Activated T-helper 1 cell treated with anti-CD3 and anti-CD28 coated beads, Interleukin-12 subunit alpha, Interleukin-12 subunit beta, Interleukin-2, Interleukin-4 antibody, amounts not matched to agents 30 ng/mL and 10 ng/mL and 1 ng/mL, durations not matched to agents 14 hours and 24 hours and 36 hours (primary cell): ENCODE measurements around the gene DOCK1. TPM values are rescaled to one million over a fixed set of nuclear protein-coding genes. Genes with fewer than 3 reads are reported as not detected.

ENCODE experiments used
- DNase-seq: peaks from one replicate; pipeline ENCODE4 v3.0.0; 2021; ENCODE audit warnings: low spot score
- H3K27ac Mint-ChIP-seq: one replicate; pipeline ENCODE4 v1.8.0; 2021; ENCODE audit warnings: mild to moderate bottlenecking, mixed read lengths
- H3K27me3 Mint-ChIP-seq: one replicate; pipeline ENCODE4 v1.8.0; 2022; ENCODE audit warnings: mild to moderate bottlenecking, moderate library complexity, mixed read lengths; ENCODE audit not compliant: insufficient read depth
- H3K36me3 Mint-ChIP-seq: one replicate; pipeline ENCODE4 v1.8.0; 2021; ENCODE audit warnings: low read depth, mixed read lengths
- H3K4me1 Mint-ChIP-seq: one replicate; pipeline ENCODE4 v1.8.0; 2021; ENCODE audit warnings: low read depth, mixed read lengths
- H3K4me3 Mint-ChIP-seq: one replicate; pipeline ENCODE4 v1.8.0; 2021; ENCODE audit warnings: mild to moderate bottlenecking, moderate library complexity, mixed read lengths
- H3K9me3 Mint-ChIP-seq: one replicate; pipeline ENCODE4 v1.8.0; 2021; ENCODE audit warnings: mixed read lengths
- intact Hi-C: fragments of 100-400 bp; cut with micrococcal nuclease; formaldehyde crosslinking; loops from one replicate; pipeline ENCODE4 v1.15.1; 2024
- total RNA-seq: library from RNA; stranded (reverse); gene quantifications from 2 replicates; pipeline ENCODE4 v1.2.3, GENCODE V29; 2022

Gene DOCK1
- total RNA-seq, 1 donor from 2014 or later = 0.75 TPM

DNA sequence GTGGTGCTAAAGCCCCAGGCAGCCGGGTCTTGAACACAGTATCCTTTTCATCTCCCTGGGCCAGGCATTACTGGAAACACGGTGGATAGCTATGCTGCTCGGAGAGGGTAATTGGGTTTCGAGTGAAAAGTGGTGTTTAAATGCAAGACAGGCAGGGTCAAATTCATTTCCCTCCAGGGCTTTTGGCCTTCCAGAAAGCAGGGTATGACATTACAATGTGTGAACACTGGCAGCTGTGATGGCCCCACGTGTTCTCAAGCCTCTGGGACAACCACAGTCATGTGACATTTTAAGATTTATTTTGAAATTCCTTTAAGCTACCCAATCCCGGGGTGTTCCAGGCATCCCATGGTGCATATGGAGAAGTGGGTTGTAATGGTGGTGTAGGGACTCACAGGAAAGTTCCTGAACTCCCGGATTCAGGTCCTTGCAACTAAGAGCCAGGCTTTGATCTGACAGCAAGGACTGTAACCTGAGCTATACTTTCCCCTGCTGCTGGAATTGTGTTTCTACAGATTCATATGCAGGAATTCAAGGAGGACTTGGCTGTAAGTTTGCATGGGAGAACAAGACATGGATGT lies 244.4 kb downstream of the DOCK1 start:
- peaks cover 2% of the 10 kb centered on the region for H3K27me3 Mint-ChIP-seq
- no peak overlapping the region for H3K4me3 Mint-ChIP-seq
- intact Hi-C loops = no loop called here
- H3K9me3 Mint-ChIP-seq = no peaks in the 10 kb centered on the region
- H3K27ac Mint-ChIP-seq = no peak overlapping the region
- H3K4me1 Mint-ChIP-seq = peaks cover 6% of the 10 kb centered on the region
- no peak for DNase-seq
- no peaks in the 10 kb centered on the region for H3K36me3 Mint-ChIP-seq

DNA sequence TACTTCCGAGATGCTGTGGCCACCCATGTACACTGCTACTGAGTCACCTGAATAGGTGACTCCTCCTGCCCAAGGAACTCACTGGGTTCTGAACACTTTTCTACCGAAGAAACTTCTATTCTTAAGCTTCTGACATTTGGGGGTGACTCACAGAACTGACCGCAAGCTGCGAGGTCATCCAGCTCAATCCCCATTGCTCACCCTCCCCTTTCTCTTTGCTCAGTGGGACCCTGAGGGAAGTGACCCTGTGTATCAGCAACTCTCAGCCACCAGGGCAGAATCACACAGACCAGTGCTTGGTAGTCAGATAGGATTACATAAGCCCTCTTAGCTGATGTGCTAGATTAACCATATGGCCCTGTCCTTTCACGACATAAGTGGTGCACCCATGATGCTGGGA lies 244.9 kb downstream of the DOCK1 start:
- peaks cover 6% of the 10 kb centered on the region for H3K4me1 Mint-ChIP-seq
- no peaks in the 10 kb centered on the region for H3K9me3 Mint-ChIP-seq
- intact Hi-C loops = no loop called here
- no peak overlapping the region for H3K4me3 Mint-ChIP-seq
- DNase-seq = no peak
- H3K36me3 Mint-ChIP-seq = no peaks in the 10 kb centered on the region
- H3K27me3 Mint-ChIP-seq = peaks cover 2% of the 10 kb centered on the region
- H3K27ac Mint-ChIP-seq = no peak overlapping the region

DNA sequence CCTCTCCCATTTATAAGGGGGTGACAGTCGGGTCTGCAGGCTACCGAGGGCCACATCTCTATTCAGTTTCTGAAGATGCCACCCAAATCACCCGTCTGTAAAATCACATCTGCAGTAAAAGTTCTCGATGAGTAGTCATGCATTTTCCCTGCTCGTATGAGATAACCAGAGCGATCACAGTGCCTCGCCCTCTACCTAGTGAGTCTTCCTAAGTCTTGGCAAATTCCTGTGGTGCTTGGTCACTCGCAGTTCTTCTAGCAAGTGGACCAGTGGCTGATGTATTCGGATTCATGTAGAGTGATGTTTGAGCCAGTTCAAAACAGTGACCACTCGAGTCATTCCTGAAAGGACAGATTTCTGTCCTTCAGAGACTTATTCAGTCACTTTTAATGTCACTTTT lies 246.3 kb downstream of the DOCK1 start:
- Mint-ChIP-seq H3K4me1 (peaks cover 6% of the 10 kb centered on the region), H3K9me3 (no peaks in the 10 kb centered on the region), H3K27me3 (peaks cover 3% of the 10 kb centered on the region), H3K36me3 (no peaks in the 10 kb centered on the region), H3K27ac (no peak overlapping the region), H3K4me3 (no peak overlapping the region)
- DNase-seq = no peak
- intact Hi-C loops = no loop called here

DNA sequence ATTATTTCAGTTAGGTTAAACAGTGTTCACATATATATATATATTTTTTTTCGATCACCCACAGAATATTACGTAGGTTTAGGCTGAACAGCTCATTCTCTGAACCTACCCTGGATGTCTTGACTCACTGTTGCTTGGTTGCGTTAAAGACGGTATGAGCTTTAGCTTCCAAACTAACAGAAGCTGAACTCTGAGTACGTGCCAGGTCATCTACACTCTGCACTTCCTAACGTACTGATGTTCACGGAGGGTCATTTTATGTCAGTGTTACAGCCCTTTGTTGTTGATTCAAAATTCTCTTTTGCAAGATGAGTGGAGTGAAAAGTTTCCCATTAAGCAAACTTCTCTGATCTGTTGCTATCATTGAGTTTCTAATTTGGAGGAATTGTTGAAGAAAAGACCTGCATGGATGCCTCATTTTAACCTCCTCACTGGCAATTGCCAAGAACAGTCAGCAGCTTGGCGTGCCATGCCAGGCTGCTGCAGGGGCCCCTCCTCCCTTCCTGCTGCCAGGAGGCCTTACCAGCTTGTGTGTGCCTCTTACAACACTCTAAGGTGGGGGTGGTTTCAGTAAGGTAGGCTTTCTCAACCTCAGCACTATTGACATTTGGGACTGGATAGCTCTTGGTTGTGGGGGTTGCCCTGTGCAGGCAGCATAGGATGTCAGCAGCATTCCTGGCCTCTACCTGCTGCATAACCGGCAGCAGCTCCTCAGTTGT lies 246.9 kb downstream of the DOCK1 start:
- no peaks in the 10 kb centered on the region for H3K9me3 Mint-ChIP-seq
- H3K36me3 Mint-ChIP-seq = no peaks in the 10 kb centered on the region
- intact Hi-C loops = no loop called here
- no peak overlapping the region for H3K27ac Mint-ChIP-seq
- peaks cover 3% of the 10 kb centered on the region for H3K27me3 Mint-ChIP-seq
- no peak overlapping the region for H3K4me3 Mint-ChIP-seq
- no peak for DNase-seq
- peaks cover 6% of the 10 kb centered on the region for H3K4me1 Mint-ChIP-seq

DNA sequence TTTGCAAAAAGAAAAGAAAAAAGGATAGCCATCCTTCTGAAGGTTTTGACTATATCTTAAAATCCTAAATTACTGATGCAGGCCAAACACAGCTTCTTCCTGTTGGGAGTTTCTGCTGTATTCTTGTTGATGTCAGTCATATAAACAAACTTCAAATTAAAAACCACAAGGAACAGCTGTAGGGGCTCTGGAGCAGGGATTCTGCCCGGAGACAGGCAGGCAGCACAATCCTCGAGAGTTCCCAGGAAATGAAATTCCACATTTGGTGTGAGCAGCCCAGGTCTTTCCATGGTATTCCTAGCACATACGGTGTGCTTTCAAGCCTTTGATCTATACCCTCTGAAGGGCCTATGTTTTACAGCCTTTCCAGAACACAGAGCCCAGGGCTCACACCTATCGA lies 248.0 kb downstream of the DOCK1 start:
- Mint-ChIP-seq H3K27me3 (peaks cover 3% of the 10 kb centered on the region), H3K4me1 (peaks cover 4% of the 10 kb centered on the region), H3K9me3 (no peaks in the 10 kb centered on the region), H3K36me3 (no peaks in the 10 kb centered on the region), H3K4me3 (no peak overlapping the region), H3K27ac (no peak overlapping the region)
- intact Hi-C loops = no loop called here
- DNase-seq = no peak

DNA sequence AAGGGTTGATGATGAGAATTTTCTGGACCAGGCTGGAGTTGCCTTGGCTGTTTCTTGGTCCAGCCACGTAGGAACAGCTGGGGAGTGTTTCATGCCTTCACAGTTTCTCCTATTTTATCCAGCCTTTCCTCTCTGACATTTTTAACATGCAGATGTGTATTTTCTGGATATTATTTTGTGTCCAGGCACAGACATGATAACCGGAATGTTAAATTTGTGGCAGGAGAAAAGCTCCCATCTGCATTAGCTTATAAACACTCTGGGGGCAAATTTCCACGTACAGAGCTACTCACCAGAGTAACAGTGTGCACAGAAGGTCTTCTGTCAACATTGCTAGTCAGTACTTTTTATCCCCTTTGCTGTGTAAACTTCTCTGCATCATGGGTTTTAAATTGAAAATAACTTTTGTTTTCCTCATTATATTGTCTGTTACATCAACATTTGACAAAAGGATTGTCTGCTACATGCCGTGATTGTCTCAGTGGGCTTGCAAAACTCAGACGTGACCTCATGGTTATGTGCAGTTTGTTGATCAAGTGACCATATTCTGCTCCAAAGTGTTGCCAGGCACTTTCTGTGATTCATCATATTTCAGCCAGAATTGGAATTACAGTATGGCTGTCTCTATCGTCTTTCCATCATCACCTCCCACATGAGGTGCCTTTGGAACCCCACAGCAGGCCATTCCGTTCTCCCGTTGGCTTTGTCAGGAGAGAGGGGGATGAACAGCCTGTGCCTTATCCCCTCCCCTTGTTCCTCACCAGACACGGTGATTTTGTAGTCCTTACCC lies 249.8 kb downstream of the DOCK1 start:
- Mint-ChIP-seq H3K36me3 (no peaks in the 10 kb centered on the region), H3K9me3 (no peaks in the 10 kb centered on the region), H3K4me1 (no peaks in the 10 kb centered on the region), H3K27me3 (peaks cover 3% of the 10 kb centered on the region), H3K4me3 (no peak overlapping the region), H3K27ac (no peak overlapping the region)
- no peak for DNase-seq
- intact Hi-C loops = no loop called here

DNA sequence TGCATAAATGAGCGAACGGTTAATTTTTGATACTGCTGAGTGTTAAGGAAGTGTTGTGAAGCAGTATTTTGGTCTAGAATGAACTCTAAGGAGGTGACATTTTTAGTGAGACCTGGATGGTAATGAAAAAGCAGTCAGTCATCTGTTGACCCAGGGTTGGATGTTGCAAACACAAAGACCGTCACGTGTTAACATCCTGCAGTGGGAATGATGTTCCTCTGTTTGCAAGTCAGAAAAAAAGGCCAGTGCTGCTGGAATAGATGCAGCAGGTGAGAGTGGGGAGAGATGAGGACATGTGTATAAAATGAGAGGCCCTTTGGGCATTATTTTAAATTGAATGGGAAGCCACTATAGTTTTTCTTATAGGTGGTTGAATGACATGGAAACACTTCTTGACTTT lies 251.9 kb downstream of the DOCK1 start:
- H3K4me3 Mint-ChIP-seq = no peak overlapping the region
- H3K27ac Mint-ChIP-seq = no peak overlapping the region
- H3K9me3 Mint-ChIP-seq = no peaks in the 10 kb centered on the region
- intact Hi-C loops = no loop called here
- H3K27me3 Mint-ChIP-seq = peaks cover 3% of the 10 kb centered on the region
- no peaks in the 10 kb centered on the region for H3K4me1 Mint-ChIP-seq
- DNase-seq = no peak
- H3K36me3 Mint-ChIP-seq = no peaks in the 10 kb centered on the region

DNA sequence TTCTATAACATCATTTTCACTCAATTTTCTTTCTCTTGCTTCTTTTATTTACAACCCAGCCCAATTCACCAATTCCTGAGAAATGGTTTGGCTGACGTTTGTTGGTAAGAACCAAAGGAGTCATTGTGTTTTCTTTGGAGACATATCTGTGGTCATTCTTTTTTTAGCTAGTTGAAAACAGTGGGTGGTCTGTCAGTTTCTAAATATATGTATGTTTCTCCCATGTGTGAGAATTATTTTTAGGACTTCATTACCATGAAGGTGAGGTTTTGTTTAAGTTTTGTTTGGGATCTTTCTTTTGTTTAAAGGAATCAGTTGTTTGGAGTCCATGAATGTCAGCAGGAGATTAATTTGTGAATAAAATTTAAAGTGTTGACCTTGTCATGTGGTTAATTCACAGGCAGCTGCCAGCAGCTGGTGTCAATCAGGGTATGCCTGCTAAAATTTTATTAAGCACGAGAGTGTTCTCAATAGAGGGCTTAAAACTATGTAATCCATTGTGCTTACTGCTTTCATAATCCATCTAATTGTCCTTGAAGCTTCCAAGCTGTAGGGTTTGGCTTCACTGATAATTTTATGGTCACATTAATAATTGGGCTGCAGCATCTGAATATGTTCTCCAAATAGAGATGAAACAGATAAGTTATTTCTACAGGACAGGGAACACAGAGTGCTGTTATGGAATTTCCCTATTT lies 252.4 kb downstream of the DOCK1 start:
- Mint-ChIP-seq H3K27me3 (peaks cover 3% of the 10 kb centered on the region), H3K4me1 (no peaks in the 10 kb centered on the region), H3K4me3 (no peak overlapping the region), H3K9me3 (no peaks in the 10 kb centered on the region), H3K36me3 (no peaks in the 10 kb centered on the region), H3K27ac (no peak overlapping the region)
- intact Hi-C loops = no loop called here
- no peak for DNase-seq

DNA sequence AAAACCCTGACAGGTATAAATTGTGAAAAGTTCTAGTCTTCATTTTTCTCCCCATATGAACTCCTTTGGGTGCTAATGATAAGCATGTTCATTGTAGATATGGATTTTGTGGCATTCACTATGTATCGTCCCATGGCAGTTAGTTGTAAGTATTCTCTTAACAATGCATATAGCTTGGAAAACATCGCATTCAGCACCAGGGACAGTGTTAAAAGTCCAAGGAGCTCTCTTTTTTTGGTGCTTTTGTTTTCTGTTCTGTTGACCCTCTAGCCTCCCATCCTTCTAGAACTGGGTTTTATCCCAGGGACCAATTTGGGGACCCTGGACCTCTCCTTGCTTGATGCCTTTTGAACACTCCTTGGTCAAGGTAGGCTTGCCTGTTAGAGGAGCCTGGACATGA lies 253.4 kb downstream of the DOCK1 start:
- no peaks in the 10 kb centered on the region for H3K36me3 Mint-ChIP-seq

DNA sequence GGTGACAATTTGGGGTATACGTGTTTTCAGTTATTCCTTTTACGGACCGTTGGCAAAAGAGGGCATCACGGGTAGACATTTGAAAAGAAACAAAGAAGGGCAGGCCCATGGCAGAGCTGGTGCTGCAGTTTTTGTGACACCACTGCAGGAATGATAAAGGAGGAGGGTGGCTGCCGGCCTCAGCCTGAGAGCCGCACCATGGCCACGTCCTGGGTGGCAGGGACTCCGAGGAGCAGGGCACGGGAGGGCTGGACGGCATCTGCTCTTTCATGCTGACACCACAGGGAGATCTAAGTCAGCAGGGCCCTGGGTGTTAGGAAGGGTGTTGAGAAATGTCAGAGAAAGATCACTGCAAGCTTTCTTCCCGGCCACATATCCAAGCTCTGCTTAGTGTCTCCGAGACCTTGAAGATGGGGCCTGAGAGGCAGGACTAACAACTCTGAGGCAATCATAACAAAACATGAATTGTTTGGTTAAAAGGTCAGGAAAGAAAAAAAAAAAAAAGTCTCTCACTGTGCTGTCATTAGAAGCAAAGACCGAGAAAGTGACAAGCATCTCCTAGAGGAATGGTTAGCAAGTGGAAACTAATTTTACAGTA lies 254.5 kb downstream of the DOCK1 start:
- Mint-ChIP-seq H3K9me3 (no peaks in the 10 kb centered on the region), H3K4me3 (no peak overlapping the region), H3K4me1 (no peaks in the 10 kb centered on the region), H3K27me3 (peaks cover 1% of the 10 kb centered on the region), H3K36me3 (no peaks in the 10 kb centered on the region), H3K27ac (no peak overlapping the region)
- no peak for DNase-seq
- intact Hi-C loops = no loop called here

More for the DNA sequence above, 253.4 kb downstream of the DOCK1 start:
- Mint-ChIP-seq H3K4me1 (no peaks in the 10 kb centered on the region), H3K4me3 (no peak overlapping the region), H3K9me3 (no peaks in the 10 kb centered on the region), H3K27ac (no peak overlapping the region), H3K27me3 (peaks cover 1% of the 10 kb centered on the region)
- intact Hi-C loops = no loop called here
- DNase-seq = no peak

DNA sequence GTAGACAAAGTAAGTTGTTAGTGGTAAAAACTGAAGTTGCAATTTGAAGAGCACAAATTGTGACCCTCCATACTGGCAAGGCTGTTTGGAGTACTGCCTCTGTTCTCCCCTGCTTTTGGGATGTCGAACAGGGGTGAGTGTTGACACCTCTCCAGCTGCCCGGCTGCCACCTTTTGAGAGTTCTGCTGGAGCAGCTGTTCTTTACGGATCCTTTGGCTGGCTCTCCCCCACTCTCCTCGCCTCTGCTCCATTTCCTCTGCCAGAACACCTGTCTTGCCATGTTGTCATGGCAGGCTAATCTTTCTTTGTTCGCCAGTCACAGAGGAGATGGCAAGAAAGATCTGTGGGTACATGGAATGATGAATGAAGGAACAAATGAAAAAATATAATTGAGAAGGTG lies 256.3 kb downstream of the DOCK1 start:
- Mint-ChIP-seq H3K9me3 (no peaks in the 10 kb centered on the region), H3K36me3 (no peaks in the 10 kb centered on the region), H3K27ac (no peak overlapping the region), H3K4me1 (no peaks in the 10 kb centered on the region), H3K4me3 (no peak overlapping the region), H3K27me3 (no peaks in the 10 kb centered on the region)
- DNase-seq = no peak
- intact Hi-C loops = no loop called here

DNA sequence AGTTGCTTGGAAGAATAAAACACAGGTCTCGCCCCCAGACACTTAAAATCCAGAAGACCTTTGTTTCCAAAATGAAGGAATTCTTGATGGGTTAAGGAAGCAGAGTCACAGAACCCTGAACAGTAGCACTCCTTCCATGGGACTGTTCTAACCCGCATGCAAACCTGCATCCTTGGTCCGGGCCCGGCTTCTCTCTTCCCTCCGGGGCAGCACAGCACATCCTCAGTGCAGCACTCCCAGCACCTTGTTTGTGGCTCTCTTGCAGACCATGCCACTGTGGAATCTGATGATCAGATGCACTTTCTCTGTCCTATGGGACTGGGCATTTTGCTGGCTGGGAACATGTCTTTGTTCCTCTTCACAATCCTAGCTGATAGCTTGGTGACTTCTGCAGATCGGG lies 257.6 kb downstream of the DOCK1 start:
- H3K4me3 Mint-ChIP-seq = no peak overlapping the region
- H3K27ac Mint-ChIP-seq = no peak overlapping the region
- no peaks in the 10 kb centered on the region for H3K4me1 Mint-ChIP-seq
- intact Hi-C loops = no loop called here
- no peaks in the 10 kb centered on the region for H3K9me3 Mint-ChIP-seq
- H3K27me3 Mint-ChIP-seq = no peaks in the 10 kb centered on the region
- no peak for DNase-seq
- H3K36me3 Mint-ChIP-seq = no peaks in the 10 kb centered on the region
